Frontal cortex (tissue), 4 donors: Measurements from ENCODE around the gene BET1L. TPM values are rescaled to one million over a fixed set of nuclear protein-coding genes. Genes with fewer than 3 reads are reported as not detected.
"Not testable (repeated sequence)": the region's sequence is repeated elsewhere in the genome, so short reads cannot be mapped to it uniquely, and the experiment has no call there.

Experiments used
- DNase-seq, 2 donors: peaks; one replicate each; pipeline ENCODE4 v3.0.0; 2012; ENCODE audit warnings: low spot score in 2 of 2
- FAIRE-seq: peaks from 2 replicates; lab custom pipeline; 2012; peaks lifted over from hg19 to GRCh38; lab: Jason Lieb, UNC
- total RNA-seq: library from RNA; depleted of rRNA; stranded (reverse); fragments of >200 nt; gene quantifications from one replicate; pipeline ENCODE4 v1.2.3, GENCODE V29; 2014
- donor health status: control.
- donor health status: control.
- donor health status: control.

The BET1L gene
- total RNA-seq, 1 donor from 2014 or later = 5.3 TPM

DNA sequence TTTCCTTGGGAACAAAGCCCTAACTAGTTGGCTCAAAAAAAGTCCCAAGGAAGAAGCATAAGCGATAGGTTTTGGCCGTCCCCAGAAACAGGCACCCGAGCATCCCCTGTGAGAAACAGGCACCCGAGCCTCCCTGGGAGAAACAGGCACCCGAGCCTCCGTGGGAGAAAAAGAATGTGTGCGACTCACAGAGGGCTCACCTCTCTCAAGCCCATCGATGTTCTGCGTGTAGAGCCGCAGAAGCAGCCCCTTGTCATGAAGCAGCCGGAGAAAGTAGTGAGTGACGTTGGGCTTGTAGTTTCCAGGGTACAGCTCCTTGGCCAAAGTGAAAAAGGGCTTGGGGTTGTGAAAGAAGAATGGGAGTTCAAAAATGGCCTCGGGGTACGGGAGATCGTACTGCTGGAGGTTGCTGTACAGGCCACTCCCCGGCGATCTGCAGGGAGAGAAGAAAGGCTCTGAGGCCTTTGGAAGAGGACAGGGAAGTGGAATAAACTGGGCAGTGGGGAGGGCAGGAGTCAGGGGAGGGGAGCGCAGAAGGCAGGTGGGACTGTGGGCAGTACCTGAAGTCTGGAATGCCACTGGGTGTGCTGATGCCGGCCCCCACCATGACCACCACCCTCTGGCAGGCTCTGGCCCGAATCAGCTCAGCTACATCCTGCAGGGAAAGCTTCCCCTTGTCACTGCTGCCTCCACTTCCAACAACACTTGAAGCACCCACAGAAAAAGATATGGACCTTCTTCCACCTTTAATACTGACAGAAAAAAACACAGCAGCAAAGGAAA is 25.8 kb upstream of the BET1L start:
- FAIRE-seq = no peak
- DNase-seq = no peak

DNA sequence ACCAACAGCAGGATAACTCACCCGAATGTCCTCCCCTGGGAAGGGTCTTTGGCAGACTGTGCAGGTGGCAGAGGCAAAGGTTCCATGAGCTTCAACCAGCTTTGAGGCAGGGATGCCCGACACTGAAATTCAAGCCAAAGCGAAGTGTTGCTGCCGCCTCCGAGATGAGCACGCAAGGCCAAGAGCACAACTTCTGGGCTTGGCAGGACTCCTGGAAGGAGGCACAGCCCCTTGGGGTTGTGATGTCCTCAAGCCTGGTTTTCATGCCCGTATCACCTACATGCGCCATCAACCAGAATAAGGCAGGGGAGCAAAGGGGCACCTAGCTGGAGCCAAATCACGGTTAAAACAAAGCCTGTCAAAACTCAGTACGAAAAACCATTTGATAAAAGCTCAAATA is 23.2 kb upstream of the BET1L start:
- DNase-seq = no peak
- no peak for FAIRE-seq

DNA sequence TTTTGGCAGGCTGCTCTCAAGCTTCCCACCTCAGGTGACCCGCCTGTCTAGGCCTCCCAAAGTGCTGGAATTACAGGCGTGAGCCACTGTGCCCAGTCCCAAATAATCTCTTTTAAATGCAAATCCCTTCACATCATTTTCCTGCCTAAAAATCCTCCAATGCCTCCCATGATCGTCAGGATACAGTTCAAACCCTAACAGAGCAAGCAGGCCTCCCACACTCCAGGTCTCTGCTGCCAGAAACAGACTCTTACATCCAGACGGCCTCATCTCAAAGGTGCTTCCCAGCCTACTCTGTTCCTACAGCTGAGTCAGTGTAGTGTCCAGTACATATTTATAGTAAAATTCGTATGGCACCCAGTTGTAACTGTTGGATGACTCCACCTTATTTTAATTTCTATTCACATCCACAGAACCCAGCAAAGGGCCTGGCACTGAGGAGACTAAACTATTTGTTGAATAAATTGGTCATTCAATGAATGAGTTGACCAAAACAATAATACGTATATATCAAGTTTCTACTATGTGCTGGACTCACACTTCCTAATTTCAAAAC is 20.7 kb upstream of the BET1L start:
- no peak for FAIRE-seq
- no peak for DNase-seq

DNA sequence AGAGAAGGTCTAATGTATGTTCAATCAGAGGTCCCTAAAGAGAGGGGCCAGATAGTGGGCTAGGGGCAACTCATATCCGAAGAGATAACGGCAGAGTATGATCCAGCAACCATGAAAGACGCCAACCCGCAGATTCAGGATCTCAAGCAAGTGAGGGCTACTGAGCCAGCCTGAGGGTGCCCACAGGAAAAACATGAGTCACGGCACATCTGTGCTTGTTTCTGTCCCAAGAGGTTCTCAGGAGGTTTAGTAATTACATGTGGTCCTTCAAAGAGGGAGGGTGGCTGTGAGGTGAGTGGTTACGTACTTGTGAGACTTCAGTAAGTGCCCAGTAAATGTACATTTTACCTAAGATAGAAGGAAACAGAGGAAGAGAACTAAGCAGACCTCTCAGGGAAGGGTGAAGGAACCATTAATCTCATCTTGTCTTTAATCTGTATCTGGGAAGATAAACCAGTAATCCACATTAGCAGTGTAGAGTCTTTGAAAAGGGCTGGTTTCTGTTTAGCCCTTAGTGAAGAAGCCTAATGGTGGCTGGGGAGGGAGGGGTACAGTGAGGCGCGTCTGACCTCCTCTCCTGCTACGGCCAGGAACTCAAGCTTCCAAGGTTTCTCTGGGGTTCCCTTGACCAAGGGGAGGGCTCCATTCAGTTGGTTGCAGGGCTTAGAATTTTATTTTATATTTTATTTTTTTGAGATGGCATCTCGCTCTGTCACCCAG is 18.7 kb upstream of the BET1L start:
- FAIRE-seq (no peak), DNase-seq (no peak)

DNA sequence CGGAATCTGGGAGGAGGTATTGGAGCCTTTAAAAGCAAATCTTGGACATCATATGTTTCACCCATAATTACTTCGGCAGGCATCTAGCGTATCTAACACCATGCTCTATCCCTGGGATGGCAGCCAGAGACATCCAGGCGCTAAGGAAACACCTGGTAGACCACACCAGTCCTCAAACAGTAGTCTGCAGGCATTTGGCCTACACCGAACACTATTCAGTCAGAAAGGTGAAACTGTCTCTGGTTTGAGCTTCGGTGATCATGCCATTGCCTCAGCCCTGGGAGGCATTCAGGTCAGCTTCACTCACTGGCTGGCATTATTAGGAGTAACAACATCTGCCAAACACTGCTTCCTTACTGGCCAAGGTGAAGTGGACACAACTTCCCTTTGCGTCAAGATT is 17.2 kb upstream of the BET1L start:
- FAIRE-seq = no peak
- no peak for DNase-seq

DNA sequence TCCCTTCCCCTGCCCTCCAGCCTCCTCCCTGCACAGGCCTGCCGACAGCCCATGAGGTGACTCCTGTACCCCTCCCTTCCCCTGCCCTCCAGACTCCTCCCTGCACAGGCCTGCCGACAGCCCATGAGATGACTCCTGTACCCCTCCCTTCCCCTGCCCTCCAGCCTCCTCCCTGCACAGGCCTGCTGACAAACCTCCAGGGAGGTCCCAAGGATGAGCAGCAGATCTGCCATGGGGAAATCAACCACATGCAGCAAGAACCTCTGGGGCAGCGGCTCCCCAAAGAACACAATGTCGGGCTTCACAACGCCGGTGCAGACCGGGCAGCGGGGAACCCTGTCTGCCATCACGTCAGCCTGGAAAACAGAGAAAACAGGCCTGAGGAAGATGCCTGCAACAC is 16.7 kb upstream of the BET1L start:
- no peak for DNase-seq
- no peak for FAIRE-seq

DNA sequence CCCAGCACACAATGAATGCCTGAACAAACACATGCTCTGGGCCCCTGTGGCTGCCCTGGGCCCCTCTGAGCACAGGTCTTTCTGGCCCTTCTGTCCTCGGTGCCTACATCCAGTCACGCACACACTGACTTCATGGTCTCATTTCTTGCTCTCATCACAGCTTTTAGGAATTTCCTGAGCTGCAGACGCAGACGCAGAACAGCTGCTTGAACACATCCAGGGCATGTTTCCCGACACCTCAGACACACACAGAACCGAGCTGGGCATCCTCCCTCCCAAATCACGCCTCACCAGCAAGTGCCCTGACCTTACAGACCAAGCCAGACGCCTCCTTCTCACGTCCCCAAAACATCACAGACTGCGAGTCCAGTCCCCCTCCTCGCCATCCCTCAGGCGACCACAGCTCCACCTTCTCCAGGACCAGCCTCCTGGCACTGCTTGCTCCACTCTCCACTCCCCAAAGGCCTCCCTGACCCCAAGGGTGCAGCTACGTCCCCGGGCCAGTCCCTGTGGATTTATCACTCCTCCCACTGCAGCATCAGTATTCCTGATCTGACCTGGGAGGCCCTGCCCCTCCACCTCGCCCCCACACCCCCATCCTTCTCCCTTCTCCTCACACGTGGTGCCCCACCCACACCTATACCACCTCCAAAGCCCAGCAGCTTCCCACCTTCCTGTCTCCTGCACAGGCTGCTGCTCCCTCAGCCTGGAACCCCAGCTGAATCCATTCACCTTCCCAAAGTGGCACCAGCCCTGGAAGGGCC is 16.0 kb upstream of the BET1L start:
- FAIRE-seq (no peak), DNase-seq (no peak)

DNA sequence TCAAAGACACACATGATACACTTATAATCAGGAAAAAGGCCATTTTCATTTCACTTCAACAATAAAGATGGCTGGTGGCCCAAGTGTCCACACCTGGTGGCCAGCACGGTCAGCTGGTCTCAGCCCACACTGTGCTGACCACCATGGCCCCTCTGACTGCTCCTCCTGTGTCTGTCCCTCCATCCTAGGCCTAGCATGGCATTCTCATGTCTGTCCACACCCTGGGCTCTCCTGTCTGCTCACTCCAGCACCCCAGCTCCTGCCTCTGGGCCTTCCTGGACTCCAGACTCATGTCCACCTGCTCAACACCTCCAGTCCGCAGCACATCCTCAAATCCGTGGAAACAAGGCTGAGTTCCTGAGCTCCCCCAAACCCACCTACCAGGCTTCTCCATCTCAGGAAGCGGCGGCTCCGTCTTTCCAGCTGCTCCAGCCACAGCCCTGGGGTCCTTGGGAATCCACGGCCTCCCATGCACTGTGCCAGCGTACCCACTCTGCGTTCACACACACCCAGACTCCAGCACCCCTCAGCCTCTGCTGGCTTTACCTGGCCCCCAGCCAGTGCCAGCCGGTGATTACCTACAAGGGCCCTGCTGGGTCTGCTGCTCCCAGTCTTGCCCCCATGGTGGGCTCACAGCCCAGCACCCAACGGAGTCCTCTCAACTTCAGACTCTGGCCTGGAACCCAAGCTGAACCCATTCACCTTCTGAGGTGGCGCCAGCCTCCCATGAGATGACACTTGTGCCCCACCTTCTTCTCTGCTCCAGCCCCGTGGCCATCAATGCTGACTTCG is 15.0 kb upstream of the BET1L start:
- FAIRE-seq (no peak), DNase-seq (no peak)

DNA sequence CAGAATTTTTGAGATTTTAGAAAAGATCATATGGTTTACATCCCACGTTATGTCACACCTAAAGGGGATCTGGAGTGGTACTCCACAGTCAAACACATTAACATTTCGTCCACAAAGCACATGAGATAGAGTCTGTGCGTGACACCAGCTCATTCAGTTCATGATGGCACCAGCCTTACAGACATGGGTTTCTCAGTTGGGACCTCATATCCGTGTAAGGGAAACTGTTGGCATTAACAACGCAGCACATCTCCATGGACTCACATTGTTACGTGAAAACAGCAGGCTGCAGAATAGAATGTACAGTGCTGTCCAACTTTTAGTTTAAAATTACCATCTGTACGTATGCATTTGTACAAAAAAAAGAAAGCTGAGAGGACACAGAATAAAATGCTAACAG is 14.3 kb upstream of the BET1L start:
- FAIRE-seq (no peak), DNase-seq (no peak)

DNA sequence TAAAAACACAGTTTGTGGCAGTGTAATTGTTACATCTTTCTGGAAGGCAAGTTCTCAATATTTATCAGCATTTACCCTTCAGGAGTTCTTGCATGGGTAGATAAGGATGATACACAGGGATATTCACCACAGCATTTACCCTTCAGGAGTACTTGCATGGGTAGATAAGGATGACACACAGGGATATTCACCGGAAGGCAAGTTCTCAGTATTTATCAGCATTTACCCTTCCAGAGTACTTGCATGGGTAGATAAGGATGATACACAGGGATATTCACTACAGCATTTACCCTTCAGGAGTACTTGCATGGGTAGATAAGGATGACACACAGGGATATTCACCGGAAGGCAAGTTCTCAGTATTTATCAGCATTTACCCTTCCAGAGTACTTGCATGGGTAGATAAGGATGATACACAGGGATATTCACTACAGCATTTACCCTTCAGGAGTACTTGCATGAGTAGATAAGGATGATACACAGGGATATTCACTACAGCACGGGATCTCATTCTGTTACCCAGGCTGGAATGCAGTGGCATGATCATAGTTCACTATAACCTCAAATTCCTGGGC is 13.5 kb upstream of the BET1L start:
- DNase-seq, FAIRE-seq: not testable (repeated sequence)

DNA sequence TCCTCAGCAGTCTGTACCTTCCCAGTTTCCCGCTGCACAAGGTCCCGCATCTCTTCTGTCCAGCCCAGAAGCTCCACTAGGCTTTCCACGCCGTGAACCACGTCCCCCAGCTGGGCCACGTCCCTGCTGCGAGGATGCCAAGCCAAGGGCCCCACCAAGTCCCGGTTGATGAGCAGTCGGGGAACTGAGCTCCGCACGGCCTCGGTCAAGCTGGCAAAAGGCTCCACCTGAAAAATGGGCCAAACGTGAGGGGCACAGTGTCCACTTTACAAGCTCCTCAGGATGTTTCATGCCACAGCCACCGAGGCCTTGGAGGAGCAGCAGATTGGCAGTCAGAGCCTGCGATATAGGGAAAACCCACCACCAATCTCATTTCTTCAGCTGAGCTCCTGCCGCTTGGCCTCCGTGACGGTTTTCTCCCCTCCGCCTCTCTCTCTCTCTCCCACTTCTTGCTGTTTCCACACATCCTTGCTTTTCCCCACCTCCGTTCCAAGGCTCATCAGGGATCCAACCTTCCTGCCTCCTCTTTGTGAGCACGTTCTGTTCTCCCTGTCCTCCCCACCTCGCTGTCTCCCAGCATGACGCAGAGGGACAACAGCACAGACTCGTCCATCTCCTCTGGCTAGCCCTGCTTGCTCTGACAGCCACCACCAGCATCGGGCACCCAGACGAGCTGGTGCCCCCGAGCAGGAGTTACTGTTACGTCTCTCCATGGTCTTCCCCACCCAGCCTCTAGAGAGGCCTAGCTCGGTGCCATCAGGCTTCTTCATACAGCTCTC is 11.8 kb upstream of the BET1L start:
- DNase-seq (no peak), FAIRE-seq (no peak)

DNA sequence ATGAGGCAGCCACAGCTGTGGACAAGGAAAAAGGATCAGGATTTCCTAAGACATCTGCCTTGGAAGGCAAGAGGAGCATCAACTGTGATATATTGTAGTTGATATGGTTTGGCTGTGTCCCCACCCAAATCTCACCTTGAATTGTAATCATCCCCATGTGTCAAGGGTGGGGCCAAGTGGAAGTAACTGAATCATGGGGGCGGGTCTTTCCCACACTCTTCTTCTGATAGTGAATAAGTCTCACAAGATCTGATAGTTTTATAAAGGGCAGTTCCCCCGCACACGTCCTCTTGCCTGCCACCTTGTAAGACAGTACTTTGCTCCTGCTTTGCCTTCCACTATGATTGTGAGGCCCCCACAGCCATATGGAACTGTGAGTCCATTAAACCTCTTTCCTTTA is 10.5 kb upstream of the BET1L start:
- FAIRE-seq (no peak), DNase-seq (no peak)

DNA sequence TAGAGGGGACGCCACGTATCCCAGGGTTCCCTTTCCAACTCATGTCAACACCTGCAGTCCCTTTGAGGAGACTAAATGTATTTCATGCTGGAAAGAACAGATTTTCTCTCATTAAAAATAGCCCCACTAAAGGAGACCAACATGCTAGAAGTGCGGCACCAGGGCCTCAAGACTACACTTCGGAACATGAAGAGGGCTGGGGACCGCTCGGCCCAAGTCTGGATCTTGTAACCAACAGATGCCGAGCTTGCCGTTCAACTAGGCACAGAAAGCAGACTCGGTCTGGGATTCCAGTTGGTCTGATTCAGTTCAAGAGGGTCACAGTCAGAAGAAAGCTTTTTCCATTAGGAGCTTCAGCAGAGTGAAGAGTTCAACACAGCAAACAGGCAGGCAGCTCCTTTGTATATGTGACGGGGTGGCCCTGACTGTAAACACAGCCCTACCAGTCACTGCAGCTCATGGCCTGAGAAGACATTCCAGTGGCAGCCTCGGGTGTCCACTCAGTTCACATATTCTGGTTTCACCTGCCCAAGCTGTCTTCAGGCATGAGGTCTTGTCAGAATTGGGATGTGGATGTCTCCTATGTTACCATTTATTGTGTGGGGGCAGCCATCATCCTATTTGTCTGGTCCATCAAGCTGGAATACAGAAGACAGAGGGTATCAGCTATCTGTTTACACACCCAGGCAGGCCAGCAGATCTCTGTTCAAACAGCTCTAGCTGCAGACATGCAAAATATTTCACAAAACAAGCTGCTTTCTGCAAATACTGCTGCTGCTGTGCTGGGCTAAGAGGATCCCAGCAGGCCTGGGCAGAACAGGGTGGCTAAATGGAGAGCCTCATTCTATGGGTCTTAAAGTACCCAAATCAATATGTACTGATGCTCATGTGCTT is 9.1 kb upstream of the BET1L start:
- FAIRE-seq = no peak
- no peak for DNase-seq

DNA sequence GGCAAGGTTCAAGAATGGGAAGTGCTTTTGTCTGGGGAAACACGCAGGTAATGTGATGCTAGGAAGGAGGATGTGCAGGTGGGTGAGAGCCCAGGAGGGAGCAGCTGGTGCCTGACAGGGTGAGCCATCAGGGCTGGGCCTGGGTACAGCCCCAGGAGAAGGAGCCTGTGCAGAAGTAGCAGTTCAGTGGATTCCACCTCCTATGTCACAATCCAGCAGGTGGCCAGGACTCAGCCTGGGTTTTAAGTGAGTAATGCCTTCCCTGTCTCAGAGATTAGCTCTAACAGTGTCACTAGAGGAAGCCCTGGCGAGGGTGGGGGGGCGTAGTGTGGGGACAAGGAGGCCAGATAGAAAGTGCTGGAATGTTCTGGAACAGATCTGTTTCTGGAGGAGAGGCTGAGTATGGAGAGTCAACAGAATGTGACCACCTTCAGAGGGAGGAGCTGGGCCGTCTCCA is 8.4 kb upstream of the BET1L start:
- no peak for FAIRE-seq
- no peak for DNase-seq

DNA sequence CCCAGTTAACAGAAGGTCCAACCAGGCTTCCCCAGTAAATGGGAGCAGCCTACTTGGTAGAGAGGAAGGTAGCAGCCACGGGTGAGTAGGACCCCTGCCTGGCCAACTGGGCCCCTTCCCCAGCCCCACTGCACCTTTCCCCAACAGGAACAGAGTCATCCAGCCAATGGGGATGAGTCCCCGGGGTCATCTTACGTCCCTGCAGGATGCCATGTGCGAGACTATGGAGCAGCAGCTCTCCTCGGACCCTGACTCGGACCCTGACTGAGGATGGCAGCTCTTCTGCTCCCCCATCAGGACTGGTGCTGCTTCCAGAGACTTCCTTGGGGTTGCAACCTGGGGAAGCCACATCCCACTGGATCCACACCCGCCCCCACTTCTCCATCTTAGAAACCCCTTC is 6.9 kb upstream of the BET1L start:
- FAIRE-seq = no peak
- DNase-seq = no peak

DNA sequence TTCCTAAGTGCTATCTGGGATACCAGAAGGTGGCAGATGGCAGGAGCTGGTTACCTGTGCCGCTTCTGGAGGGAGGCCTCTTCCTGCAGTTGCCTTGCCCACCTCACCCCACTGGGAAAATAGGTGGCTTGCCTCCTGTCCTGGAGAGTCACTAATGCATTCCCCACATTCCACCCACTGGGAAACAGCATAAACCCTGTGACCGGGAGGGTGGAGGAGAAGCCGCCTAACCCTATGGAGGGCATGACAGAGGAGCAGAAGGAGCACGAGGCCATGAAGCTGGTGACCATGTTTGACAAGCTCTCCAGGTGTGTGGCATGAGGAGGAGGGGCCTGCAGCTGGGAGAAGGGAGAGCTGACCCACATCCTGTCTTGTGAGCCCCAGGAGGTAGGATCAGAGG is 5.9 kb upstream of the BET1L start:
- FAIRE-seq = no peak

More for the DNA sequence above, 5.9 kb upstream of the BET1L start:
- no peak for DNase-seq
